Activated CD4-positive, alpha-beta T cell treated with anti-CD3 and anti-CD28 coated beads, Interleukin-2, amount 10 ng/mL, durations not matched to agents 24 days and 14 days (primary cell): ENCODE measurements around the gene ITGB7. TPM values are rescaled to one million over a fixed set of nuclear protein-coding genes. Genes with fewer than 3 reads are reported as not detected.

Experiments
- DNase-seq: peaks from one replicate; pipeline ENCODE4 v3.0.0; 2022
- H3K27ac Mint-ChIP-seq: one replicate; pipeline ENCODE4 v1.8.0; 2022; ENCODE audit warnings: mild to moderate bottlenecking, mixed read lengths
- H3K27me3 Mint-ChIP-seq: one replicate; pipeline ENCODE4 v1.8.0; 2022; ENCODE audit warnings: mixed read lengths
- H3K36me3 Mint-ChIP-seq: one replicate; pipeline ENCODE4 v1.8.0; 2022; ENCODE audit warnings: low read depth, mild to moderate bottlenecking, mixed read lengths
- H3K4me1 Mint-ChIP-seq: one replicate; pipeline ENCODE4 v1.8.0; 2021; ENCODE audit warnings: mixed read lengths
- H3K4me3 Mint-ChIP-seq: one replicate; pipeline ENCODE4 v1.8.0; 2022; ENCODE audit warnings: mild to moderate bottlenecking, moderate library complexity, mixed read lengths
- H3K9me3 Mint-ChIP-seq: one replicate; pipeline ENCODE4 v1.8.0; 2021; ENCODE audit warnings: mixed read lengths
- intact Hi-C: fragments of 100-400 bp; cut with micrococcal nuclease; formaldehyde crosslinking; loops from one replicate; pipeline ENCODE4 v1.15.1; 2023
- total RNA-seq: library from RNA; stranded (reverse); gene quantifications from 2 replicates; pipeline ENCODE4 v1.2.3, GENCODE V29; 2022

Gene ITGB7
- total RNA-seq, 1 donor from 2014 or later: 239 TPM

DNA sequence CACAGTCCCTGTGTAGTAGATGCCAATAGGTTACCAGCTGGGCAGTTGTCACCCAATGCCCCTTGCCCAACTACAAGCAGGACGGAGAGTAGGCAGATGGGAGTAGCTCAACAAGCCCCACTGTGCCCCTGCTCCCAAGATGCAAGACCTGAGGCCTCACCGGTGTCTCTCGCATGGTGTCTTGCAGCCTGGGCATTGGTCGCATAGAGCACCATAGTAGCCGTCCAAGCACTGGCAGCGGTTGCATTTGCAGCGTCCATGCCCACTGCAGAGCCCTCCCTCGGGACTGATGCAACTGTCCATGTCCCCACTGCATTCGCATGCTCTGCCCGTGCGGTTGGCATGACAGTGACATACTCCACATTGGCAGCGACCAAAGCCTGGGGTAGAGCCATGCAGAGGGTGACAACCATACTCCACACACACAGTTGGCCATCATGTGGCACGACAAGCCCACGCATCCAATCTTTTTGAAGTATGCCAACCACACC is 14.5 kb downstream of the ITGB7 start:
- Mint-ChIP-seq H3K27me3 (no peaks in the 10 kb centered on the region), H3K27ac (no peak overlapping the region), H3K4me3 (no peak overlapping the region), H3K36me3 (peaks cover 80% of the 10 kb centered on the region), H3K4me1 (peaks cover 25% of the 10 kb centered on the region), H3K9me3 (no peaks in the 10 kb centered on the region)
- DNase-seq: no peak
- intact Hi-C loops: no loop called here

DNA sequence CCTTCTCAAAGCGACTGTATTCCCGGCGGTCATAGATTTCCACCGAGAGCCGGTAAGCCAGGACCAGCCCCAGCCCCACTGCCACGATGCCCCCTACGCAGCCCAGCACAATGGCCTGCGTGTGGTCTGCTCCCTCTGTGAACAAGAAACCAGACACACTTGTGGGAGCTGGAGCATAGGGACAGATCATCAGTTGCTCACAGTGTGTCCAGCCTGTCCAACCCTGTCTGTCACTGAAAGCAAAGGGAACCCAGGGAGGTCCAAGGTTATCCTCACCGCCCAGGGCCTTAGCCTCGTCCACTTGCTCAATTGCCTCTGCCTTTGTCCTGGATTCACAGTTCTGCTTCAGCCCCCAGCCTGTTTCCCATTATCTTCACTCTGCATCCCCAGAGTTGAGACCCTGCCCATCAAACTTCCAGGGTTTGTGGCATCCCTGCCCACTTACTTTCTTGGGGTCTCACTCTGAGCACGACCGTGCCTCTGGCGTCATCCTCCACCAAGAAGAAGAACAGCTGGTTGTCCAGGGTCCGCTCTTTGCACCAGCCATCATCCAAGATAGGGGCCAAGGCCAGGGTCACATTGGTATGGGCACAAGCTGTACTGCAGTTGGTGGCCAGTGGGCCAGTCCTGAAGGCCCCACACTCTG is 15.0 kb downstream of the ITGB7 start:
- Mint-ChIP-seq H3K27ac (peak overlapping the region; percentile 60), H3K4me1 (peaks cover 25% of the 10 kb centered on the region), H3K36me3 (peaks cover 82% of the 10 kb centered on the region), H3K27me3 (no peaks in the 10 kb centered on the region), H3K9me3 (no peaks in the 10 kb centered on the region), H3K4me3 (no peak overlapping the region)
- no peak for DNase-seq
- intact Hi-C loops: no loop called here

GRCh38 chr12:53191096-53191884 is 15.8 kb downstream of the ITGB7 start:
- Mint-ChIP-seq H3K4me1 (peaks cover 25% of the 10 kb centered on the region), H3K9me3 (no peaks in the 10 kb centered on the region), H3K4me3 (no peak overlapping the region), H3K27me3 (no peaks in the 10 kb centered on the region), H3K36me3 (peaks cover 82% of the 10 kb centered on the region), H3K27ac (peak overlapping the region; percentile 70)
- intact Hi-C loops: no loop called here
- DNase-seq: no peak

DNA sequence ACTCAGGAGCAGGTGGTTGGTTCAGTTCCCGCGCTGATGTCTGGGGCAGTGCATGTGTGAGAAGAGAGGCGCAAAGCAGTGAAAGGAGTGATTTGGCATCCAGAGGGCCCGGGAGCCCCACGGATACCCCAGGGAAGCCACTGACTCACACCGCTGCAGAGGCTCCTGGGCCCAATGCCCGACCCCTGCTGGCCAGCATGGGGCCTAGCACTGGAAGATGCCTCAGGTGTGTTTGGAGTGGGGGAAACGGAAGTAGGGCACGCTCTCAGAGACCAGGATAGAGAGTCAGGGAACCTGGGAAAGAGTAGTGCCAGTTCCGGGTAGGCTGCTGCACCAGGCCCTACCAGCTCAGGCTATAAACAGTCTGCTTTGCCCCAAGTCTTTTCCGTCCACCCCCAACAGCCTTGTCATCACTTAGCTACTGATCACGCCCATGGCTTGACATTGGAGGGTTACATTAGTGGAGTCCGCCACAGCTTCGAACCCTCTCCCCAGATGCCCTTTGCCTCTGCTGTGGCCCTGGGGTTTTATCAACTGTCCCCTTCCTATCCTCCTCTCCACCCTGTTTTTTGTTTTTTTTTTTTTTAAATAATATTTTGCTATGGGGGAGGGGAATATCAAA is 16.8 kb downstream of the ITGB7 start:
- H3K27me3 Mint-ChIP-seq: no peaks in the 10 kb centered on the region
- peak; percentile 79 for DNase-seq
- peaks cover 22% of the 10 kb centered on the region for H3K4me1 Mint-ChIP-seq
- H3K4me3 Mint-ChIP-seq: no peak overlapping the region
- H3K36me3 Mint-ChIP-seq: peaks cover 80% of the 10 kb centered on the region
- no peak overlapping the region for H3K27ac Mint-ChIP-seq
- H3K9me3 Mint-ChIP-seq: no peaks in the 10 kb centered on the region
- intact Hi-C loops: loop anchor here (1.0 kb wide), 1 partner anchor 31 kb away; no protein-coding TSS in a partner anchor

DNA sequence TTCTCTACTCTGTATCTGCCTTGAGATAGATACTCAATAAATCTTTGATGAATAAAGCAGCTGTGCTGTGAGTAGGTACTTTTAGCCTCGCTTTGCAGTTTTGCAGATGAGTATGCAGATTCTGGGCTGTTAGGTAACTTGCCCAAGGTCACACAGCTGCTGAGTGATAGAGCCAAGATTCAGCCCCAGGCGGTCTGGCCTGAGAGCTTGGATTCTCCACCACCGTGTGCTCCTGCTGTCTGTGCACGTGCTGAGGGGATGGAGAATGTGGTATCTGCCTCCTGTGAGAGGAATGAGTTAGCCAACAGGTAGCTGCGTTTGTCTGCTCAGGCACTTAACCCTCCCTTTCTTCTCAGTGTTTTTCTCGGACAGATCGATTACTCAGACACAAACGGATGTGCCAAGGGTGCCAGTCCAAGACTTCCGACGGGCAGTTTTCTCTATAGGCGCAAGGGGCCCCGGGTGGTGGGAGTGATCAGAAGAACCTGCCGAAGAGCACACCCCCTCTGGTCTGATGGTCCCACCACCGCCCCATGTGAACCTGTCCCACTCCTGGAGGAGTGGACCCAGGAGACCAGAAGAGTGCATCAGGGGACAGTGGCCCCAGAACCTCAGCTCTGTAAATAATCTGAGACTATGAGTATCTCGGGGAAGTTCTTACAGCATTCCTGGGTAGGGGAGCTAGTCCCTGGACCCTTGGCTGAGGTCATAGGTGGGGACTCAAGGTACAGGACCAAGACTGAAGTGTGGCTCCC is 19.7 kb downstream of the ITGB7 start:
- no peak overlapping the region for H3K4me3 Mint-ChIP-seq
- H3K9me3 Mint-ChIP-seq: no peaks in the 10 kb centered on the region
- no peaks in the 10 kb centered on the region for H3K27me3 Mint-ChIP-seq
- H3K4me1 Mint-ChIP-seq: peaks cover 37% of the 10 kb centered on the region
- no peak for DNase-seq
- intact Hi-C loops: no loop called here
- peak overlapping the region; percentile 48 for H3K27ac Mint-ChIP-seq
- H3K36me3 Mint-ChIP-seq: peaks cover 70% of the 10 kb centered on the region

DNA sequence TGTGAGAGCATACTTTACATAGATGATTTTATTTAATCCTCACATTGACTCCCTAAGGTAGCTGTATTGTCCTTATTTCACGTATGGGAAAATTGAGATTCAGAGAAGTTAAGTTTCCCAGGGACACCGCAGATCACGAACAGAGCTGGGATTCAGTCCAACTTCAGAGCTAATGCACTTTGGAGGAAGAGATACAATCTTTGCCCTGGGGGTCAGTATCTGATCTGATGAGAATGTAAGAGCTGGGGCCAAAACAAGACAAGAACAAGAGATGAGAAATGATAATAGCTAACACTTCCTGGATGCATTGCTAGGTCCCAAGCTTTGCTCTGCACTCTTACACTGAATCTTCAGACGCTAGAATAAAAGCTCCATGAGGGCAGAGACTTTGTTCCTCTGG is 20.3 kb downstream of the ITGB7 start:
- H3K9me3 Mint-ChIP-seq: no peaks in the 10 kb centered on the region
- H3K27ac Mint-ChIP-seq: no peak overlapping the region
- H3K27me3 Mint-ChIP-seq: no peaks in the 10 kb centered on the region
- H3K4me3 Mint-ChIP-seq: no peak overlapping the region
- peaks cover 70% of the 10 kb centered on the region for H3K36me3 Mint-ChIP-seq
- intact Hi-C loops: no loop called here
- H3K4me1 Mint-ChIP-seq: peaks cover 39% of the 10 kb centered on the region
- DNase-seq: no peak

GRCh38 chr12:53185582-53186153 is 21.4 kb downstream of the ITGB7 start:
- intact Hi-C loops: no loop called here
- H3K27ac Mint-ChIP-seq: no peak overlapping the region
- peaks cover 68% of the 10 kb centered on the region for H3K36me3 Mint-ChIP-seq
- H3K4me3 Mint-ChIP-seq: no peak overlapping the region
- peak; percentile 56 for DNase-seq
- H3K27me3 Mint-ChIP-seq: no peaks in the 10 kb centered on the region
- H3K9me3 Mint-ChIP-seq: no peaks in the 10 kb centered on the region
- H3K4me1 Mint-ChIP-seq: peaks cover 44% of the 10 kb centered on the region

DNA sequence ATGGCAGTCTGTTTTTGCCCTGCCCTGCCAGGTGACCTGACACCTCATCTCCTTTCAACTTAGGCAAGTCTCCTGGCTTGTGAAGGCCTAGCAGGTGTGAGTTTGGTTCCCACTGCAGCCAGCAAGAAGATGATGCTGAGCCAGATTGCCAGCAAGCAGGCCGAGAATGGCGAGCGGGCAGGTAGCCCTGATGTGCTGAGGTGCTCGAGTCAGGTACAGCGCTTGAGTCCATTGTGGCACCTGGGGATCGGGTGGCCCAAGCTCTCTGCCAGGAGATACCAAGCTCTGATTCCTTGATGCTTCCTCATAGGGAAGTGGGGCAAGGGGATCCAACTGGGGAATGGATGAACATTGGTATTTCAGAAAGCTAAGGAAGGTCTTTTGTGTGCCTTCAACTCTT is 22.2 kb downstream of the ITGB7 start:
- no peaks in the 10 kb centered on the region for H3K9me3 Mint-ChIP-seq
- H3K4me1 Mint-ChIP-seq: peaks cover 42% of the 10 kb centered on the region
- intact Hi-C loops: no loop called here
- H3K4me3 Mint-ChIP-seq: no peak overlapping the region
- no peak overlapping the region for H3K27ac Mint-ChIP-seq
- no peaks in the 10 kb centered on the region for H3K27me3 Mint-ChIP-seq
- H3K36me3 Mint-ChIP-seq: peaks cover 64% of the 10 kb centered on the region
- peak; percentile 58 for DNase-seq

DNA sequence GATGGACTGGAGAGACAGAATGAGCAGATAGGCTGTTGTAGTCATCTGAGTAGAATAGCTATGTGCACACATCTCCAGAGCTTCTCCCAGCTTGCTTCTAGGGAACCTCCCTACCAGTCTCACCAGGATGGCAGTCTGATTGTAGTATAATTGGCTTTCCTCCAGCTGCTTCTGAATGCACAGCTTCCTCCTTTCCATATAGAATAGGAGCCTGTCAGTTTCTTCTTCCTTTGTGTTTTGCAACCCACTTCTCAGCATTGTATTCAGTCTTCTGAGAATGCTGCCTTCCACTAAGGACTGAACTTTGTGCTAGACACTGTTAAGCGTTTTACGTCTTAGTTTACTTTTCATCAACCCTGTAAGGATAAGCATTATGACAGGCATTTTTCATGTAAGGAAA is 24.1 kb downstream of the ITGB7 start:
- peaks cover 53% of the 10 kb centered on the region for H3K36me3 Mint-ChIP-seq
- H3K27ac Mint-ChIP-seq: peak overlapping the region; percentile 0
- no peaks in the 10 kb centered on the region for H3K27me3 Mint-ChIP-seq
- intact Hi-C loops: no loop called here
- DNase-seq: no peak
- H3K9me3 Mint-ChIP-seq: no peaks in the 10 kb centered on the region
- peaks cover 50% of the 10 kb centered on the region for H3K4me1 Mint-ChIP-seq
- peak overlapping the region; percentile 96 for H3K4me3 Mint-ChIP-seq

DNA sequence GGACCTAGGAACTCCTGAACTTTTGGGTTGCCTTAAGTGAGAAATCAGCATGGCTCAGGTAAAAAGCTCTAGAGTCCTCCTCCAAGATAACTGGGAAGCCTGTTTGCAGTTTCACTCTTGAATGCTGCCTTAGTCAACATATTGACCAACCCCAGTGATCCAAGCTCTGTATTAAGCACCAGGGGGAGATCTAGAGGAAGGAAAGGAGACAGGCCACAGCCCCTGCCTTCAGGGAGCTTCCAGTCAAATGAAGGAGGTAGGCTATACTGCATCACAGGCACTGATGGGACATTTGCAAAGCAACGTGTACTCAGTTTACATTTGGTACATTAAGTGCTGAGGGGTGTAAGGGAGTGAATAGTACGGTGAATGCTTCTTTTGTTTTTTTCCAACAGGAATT is 25.1 kb downstream of the ITGB7 start:
- Mint-ChIP-seq H3K36me3 (peaks cover 44% of the 10 kb centered on the region), H3K27ac (peak overlapping the region; percentile 91), H3K4me1 (peaks cover 50% of the 10 kb centered on the region), H3K27me3 (no peaks in the 10 kb centered on the region), H3K4me3 (peak overlapping the region; percentile 96), H3K9me3 (no peaks in the 10 kb centered on the region)
- intact Hi-C loops: loop anchor here (1.0 to 2.0 kb wide), 3 partner anchors 17 to 86 kb away; partner anchors contain the start of gene ESPL1
- DNase-seq: no peak

GRCh38 chr12:53180931-53181645 is 26.0 kb downstream of the ITGB7 start:
- intact Hi-C loops: loop anchor here (1.0 to 2.0 kb wide), 8 partner anchors 18 to 320 kb away; partner anchors contain the start of genes AAAS, ESPL1, MYG1 and TARBP2
- no peaks in the 10 kb centered on the region for H3K27me3 Mint-ChIP-seq
- H3K27ac Mint-ChIP-seq: peak overlapping the region; percentile 95
- no peaks in the 10 kb centered on the region for H3K9me3 Mint-ChIP-seq
- H3K36me3 Mint-ChIP-seq: peaks cover 36% of the 10 kb centered on the region
- H3K4me3 Mint-ChIP-seq: peak overlapping the region; percentile 96
- peak; percentile 93 for DNase-seq
- H3K4me1 Mint-ChIP-seq: peaks cover 50% of the 10 kb centered on the region

GRCh38 chr12:53180220-53180930 is 26.7 kb downstream of the ITGB7 start, which contains the start of the genes CSAD and ZNF740:
Gene CSAD (minus strand): TSS chr12:53180925. CDS start chr12:53173470, 7,455 bp downstream.
Gene ZNF740 (plus strand): TSS chr12:53180722. CDS start chr12:53181984, 1,262 bp downstream.
- H3K27ac Mint-ChIP-seq: peak within 1 kb of the TSS; percentile 95
- no peaks in the 10 kb centered on the region for H3K9me3 Mint-ChIP-seq
- H3K4me1 Mint-ChIP-seq: peaks cover 48% of the 10 kb centered on the region
- H3K36me3 Mint-ChIP-seq: peaks cover 31% of the 10 kb centered on the region
- no peaks in the 10 kb centered on the region for H3K27me3 Mint-ChIP-seq
- peak; percentile 99 for DNase-seq
- intact Hi-C loops: loop anchor here (1.0 to 2.0 kb wide), 7 partner anchors 18 to 321 kb away; partner anchors contain the start of genes AAAS, MYG1 and TARBP2
- H3K4me3 Mint-ChIP-seq: peak within 1 kb of the TSS; percentile 96
